ENCODE results near the gene P2RX3.

Gene P2RX3

GRCh38 chr11:57310091-57310490, 28.1 kb upstream of the P2RX3 start:
- DNase-seq, result no peak

GRCh38 chr11:57310630-57311086, 27.5 kb upstream of the P2RX3 start:
- no peak for DNase-seq

- DNase-seq, result peak; percentile 85
These were observed 26.8 kb upstream of the P2RX3 start for GRCh38 chr11:57311109-57311936.

- no peak for DNase-seq
These were observed 25.6 kb upstream of the P2RX3 start for GRCh38 chr11:57312511-57313021.

- no peak for DNase-seq
These were observed 24.9 kb upstream of the P2RX3 start for GRCh38 chr11:57313071-57313787.

- DNase-seq, result no peak
These were observed 24.4 kb upstream of the P2RX3 start for GRCh38 chr11:57313788-57314135.

GRCh38 chr11:57314221-57314973, 23.8 kb upstream of the P2RX3 start:
- DNase-seq, result no peak

- no peak for DNase-seq
These were observed 22.7 kb upstream of the P2RX3 start for GRCh38 chr11:57315491-57315890.

GRCh38 chr11:57316017-57316416, 22.1 kb upstream of the P2RX3 start:
- no peak for DNase-seq

GRCh38 chr11:57318178-57318577, 20.0 kb upstream of the P2RX3 start:
- no peak for DNase-seq

GRCh38 chr11:57320067-57320718, 18.0 kb upstream of the P2RX3 start:
- DNase-seq, result no peak

- DNase-seq, result no peak
These were observed 17.3 kb upstream of the P2RX3 start for GRCh38 chr11:57320719-57321387.

GRCh38 chr11:57321388-57322255, 16.5 kb upstream of the P2RX3 start:
- no peak for DNase-seq

- peak; percentile 73 for DNase-seq
These were observed 15.6 kb upstream of the P2RX3 start for GRCh38 chr11:57322256-57323166.

GRCh38 chr11:57323167-57323854, 14.8 kb upstream of the P2RX3 start:
- DNase-seq, result no peak

- DNase-seq, result no peak
These were observed 14.3 kb upstream of the P2RX3 start for GRCh38 chr11:57323855-57324153.

GRCh38 chr11:57324154-57324885, 13.8 kb upstream of the P2RX3 start:
- DNase-seq, result peak; percentile 18

GRCh38 chr11:57324886-57325734, 13.0 kb upstream of the P2RX3 start, which contains the start of gene TNKS1BP1:
TNKS1BP1 (minus strand) TSS chr11:57324952; CDS start chr11:57321885, 3,067 bp downstream.
- peak; percentile 94 for DNase-seq
